ENCODE results near the gene PTPN14. TPM values are rescaled to one million over a fixed set of nuclear protein-coding genes. Genes with fewer than 3 reads are reported as not detected.

PTPN14 gene
- total RNA-seq, 1 experiment from 2014 or later = 39.1 TPM

DNA sequence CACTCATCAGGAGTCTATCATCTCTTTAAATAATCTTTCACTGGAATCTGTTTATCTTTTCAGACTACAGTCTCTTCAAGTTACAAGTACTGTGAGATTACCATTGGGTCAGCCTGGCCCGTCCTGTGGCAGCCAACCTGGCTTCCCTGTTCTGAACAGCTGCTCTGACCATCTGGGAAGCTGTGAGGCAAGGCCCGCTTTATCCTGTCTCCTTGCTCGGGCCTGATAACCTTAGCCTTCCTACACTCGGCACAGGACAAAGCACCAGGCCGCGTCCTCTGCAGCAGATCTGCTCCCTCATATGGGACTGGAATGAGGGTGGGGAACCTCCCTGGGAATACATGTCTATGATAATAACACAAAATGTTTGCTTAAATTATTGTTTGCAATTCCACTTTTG, 113.3 kb downstream of the PTPN14 start:
- H3K9me3 ChIP-seq (replicated peaks) = no peaks in the 10 kb centered on the region
- peaks cover under 1% of the 10 kb centered on the region for H3K4me1 ChIP-seq (replicated peaks)
- H3K36me3 ChIP-seq = peaks cover 12% of the 10 kb centered on the region
- no peak overlapping the region for H3K4me3 ChIP-seq
- H3K27ac ChIP-seq = no peak overlapping the region
- DNase-seq (ENCODE audit: low read depth in 1 of 2, low spot score in 2 of 2) = no peak
- H3K27me3 ChIP-seq (replicated peaks) = no peaks in the 10 kb centered on the region

DNA sequence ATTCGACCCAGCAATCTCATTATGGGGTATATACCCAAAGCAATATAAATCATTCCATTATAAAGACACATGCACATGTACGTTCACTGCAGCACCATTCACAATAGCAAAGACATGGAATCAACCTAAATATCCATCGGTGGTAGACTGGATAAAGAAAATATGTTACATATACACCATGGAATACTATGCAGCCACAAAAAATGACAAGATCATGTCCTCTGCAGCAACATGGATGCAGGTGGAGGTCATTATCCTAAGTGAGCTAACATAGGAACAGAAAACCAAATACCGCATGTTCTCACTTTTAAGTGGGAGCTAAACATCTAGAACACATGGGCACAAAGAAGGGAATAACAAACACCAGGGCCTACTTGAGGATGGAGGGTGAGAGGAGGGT, 115.5 kb downstream of the PTPN14 start:
- Histone ChIP-seq H3K36me3 (peaks cover 20% of the 10 kb centered on the region), H3K27me3 (replicated peaks) (no peaks in the 10 kb centered on the region), H3K27ac (no peak overlapping the region), H3K4me1 (replicated peaks) (no peaks in the 10 kb centered on the region; the same call in 1 of the 2 replicates), H3K4me3 (no peak overlapping the region), H3K9me3 (replicated peaks) (no peaks in the 10 kb centered on the region)
- DNase-seq (ENCODE audit: low read depth in 1 of 2, low spot score in 2 of 2) = no peak

DNA sequence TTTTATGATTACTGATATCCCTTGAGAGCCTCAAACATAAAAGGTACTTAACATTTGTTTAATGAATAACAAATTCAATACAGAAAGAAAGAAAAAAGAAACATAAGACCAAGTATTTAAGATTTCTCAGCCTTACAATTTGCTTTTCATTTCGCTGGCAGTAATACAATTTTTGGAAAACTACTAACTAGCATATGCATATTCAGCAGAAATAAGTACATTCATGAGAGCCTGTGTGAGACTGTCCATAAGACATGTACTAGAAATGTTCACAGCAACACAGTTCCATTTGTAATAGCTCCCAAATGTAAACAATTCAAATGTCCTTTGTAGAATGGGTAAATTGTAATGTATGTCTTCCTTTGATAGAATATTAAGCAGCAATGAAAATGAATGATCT, 119.2 kb downstream of the PTPN14 start:
- no peaks in the 10 kb centered on the region for H3K9me3 ChIP-seq (replicated peaks)
- no peak overlapping the region for H3K4me3 ChIP-seq
- H3K4me1 ChIP-seq (replicated peaks) = peaks cover 34% of the 10 kb centered on the region
- H3K27ac ChIP-seq = no peak overlapping the region
- H3K27me3 ChIP-seq (replicated peaks) = no peaks in the 10 kb centered on the region
- no peak for DNase-seq (ENCODE audit: low read depth in 1 of 2, low spot score in 2 of 2)
- peaks cover 15% of the 10 kb centered on the region for H3K36me3 ChIP-seq

DNA sequence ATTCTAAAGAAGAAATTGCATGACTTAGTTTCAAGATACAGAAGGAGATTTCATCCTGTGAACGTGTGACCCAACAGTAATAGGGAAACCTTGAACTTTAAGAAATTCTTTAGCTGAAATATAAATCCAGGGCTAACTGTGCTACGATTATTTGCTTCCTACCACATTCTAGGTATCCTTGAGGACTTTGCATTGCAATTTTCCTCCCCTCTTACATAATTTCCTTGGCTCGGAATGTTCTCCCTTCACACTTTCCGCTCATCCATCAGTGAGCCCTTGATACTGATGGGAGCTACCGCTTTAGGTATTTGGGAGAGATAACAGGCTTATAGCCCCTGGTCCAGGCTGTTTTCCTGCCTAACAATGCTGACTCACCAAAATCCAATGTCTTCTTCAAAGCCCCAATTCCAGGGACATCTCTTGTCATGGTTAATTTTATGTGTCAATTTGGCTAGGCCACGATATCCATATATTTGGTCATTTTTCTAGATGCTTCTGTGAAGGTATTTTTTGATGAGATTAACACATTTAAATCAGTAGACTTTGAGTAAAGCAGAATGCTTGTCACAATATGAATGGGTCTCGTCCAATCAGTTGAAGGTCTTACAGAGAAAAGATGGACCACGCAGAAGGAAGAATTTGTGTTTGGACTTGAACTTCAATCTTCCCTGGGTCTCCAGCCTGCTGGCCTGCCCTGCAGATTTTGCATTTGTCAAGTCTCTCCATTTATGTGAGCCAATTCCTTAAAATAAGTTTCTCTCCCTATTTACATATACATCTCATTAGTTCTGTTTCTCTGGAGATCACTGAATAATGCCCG, 121.2 kb downstream of the PTPN14 start:
- DNase-seq (ENCODE audit: low read depth in 1 of 2, low spot score in 2 of 2) = no peak
- H3K9me3 ChIP-seq (replicated peaks) = no peaks in the 10 kb centered on the region
- peaks cover 48% of the 10 kb centered on the region for H3K4me1 ChIP-seq (replicated peaks)

DNA sequence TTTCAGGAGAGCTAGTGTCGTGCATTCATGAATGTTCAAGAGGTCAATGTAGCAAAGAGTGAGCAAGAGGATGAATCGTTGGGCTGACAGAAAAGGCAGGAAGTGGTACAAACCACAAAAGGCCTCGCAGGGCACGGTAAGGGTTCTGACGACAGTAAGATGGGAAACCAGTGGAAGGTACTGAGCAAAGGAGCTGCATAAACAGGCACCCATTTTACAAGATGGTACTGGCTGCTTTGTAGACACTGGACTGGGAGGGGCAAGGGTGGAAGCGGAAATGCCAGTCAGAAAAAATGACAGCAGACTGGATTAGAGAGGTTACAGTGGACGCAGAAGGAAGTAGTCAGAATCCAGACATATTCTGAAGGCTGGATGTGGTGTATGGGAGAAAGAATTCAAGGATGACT, 123.5 kb downstream of the PTPN14 start:
- peak overlapping the region; percentile 84 for H3K27ac ChIP-seq
- H3K36me3 ChIP-seq = peaks cover 8% of the 10 kb centered on the region; the same call in 1 of the 2 replicates
- H3K9me3 ChIP-seq (replicated peaks) = no peaks in the 10 kb centered on the region
- no peak overlapping the region for H3K4me3 ChIP-seq
- H3K27me3 ChIP-seq (replicated peaks) = no peaks in the 10 kb centered on the region
- DNase-seq (ENCODE audit: low read depth in 1 of 2, low spot score in 2 of 2) = peak; percentile 93
- H3K4me1 ChIP-seq (replicated peaks) = peaks cover 61% of the 10 kb centered on the region

More for the DNA sequence above, 121.2 kb downstream of the PTPN14 start:
- Histone ChIP-seq H3K4me3 (no peak overlapping the region), H3K27me3 (replicated peaks) (no peaks in the 10 kb centered on the region), H3K27ac (peak overlapping the region; percentile 84), H3K36me3 (peaks cover 10% of the 10 kb centered on the region; the same call in 1 of the 2 replicates)

DNA sequence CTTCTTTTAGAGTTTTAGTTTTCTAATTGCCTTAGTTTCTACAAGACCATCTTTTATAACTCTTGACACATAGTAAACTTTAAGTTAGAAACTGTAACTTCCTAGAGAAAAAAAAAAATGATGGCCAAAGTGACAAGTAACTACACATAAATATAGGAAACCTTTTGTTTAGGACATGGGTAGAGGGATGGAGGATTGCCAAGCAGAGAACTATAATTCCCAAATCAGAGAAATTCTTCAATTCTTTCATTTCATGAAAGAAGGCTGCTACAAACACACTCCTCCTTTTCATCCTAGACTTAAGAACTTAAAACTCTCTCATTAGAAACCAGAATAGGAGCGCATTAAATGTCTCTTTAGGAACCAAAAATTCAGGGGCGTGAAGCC, 125.0 kb downstream of the PTPN14 start:
- 0 out of 2 replicates have a peak overlapping the region, but pooled peaks have one; percentile 4 for H3K27ac ChIP-seq
- H3K36me3 ChIP-seq = peaks cover 5% of the 10 kb centered on the region; the same call in 1 of the 2 replicates
- no peak for DNase-seq (ENCODE audit: low read depth in 1 of 2, low spot score in 2 of 2)
- peaks cover 74% of the 10 kb centered on the region for H3K4me1 ChIP-seq (replicated peaks)
- H3K4me3 ChIP-seq = no peak overlapping the region
- no peaks in the 10 kb centered on the region for H3K9me3 ChIP-seq (replicated peaks)
- H3K27me3 ChIP-seq (replicated peaks) = no peaks in the 10 kb centered on the region

DNA sequence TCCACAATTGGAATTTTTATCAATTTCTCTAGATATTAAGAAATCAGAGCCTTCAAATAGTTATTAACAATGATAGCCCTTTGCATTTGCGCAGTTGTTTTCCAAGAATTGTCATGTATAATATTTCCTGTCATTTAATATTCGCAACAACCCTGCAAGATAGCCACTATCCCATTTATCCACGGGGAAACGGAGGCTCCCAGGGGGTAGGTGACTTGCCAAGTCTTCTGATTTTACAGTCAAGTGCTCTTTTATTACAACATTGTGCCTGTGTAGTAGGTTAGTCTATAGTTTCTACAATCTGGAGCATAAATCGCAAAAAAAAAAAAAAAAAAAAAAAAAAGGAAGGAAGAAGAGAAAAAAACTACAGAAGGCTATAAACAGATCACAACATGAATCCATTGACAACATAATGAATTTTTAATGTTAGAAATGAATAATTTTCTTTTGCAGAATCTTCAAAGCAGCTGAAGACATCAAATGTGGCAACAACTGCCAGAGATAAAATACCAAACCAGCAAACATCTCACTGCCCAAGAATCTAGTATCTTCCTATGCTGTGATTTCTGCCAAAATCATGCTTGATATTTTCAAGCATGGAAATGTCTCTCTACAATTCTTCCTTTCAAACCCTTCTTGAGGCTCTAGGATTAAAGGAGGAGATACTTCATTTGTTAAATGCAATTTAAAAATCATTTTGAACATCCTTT, 125.5 kb downstream of the PTPN14 start:
- DNase-seq (ENCODE audit: low read depth in 1 of 2, low spot score in 2 of 2) = no peak
- Histone ChIP-seq H3K4me3 (no peak overlapping the region), H3K9me3 (replicated peaks) (no peaks in the 10 kb centered on the region), H3K36me3 (no peaks in the 10 kb centered on the region; the same call in 1 of the 2 replicates), H3K27ac (no peak overlapping the region), H3K4me1 (replicated peaks) (peaks cover 79% of the 10 kb centered on the region), H3K27me3 (replicated peaks) (no peaks in the 10 kb centered on the region)

DNA sequence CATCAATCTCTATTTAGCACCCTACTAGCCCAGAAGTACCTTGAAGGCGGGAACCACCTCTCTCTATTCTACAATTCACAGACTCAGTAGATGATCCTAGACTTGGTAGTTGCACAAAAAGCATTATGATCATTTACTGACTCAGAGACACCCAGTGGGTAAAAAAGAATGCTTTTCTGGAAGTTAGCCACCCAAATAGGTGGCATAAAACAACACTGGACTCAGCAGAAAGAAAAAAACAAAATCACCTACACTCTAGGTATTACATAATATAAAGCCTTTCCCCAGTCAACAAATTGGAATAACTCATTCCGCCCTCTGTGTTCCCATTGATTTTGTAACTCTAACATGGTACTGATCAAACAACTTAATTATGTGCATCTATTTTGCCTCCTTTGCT, 126.3 kb downstream of the PTPN14 start:
- no peaks in the 10 kb centered on the region for H3K27me3 ChIP-seq (replicated peaks)
- peaks cover 80% of the 10 kb centered on the region for H3K4me1 ChIP-seq (replicated peaks)
- no peaks in the 10 kb centered on the region for H3K9me3 ChIP-seq (replicated peaks)
- DNase-seq (ENCODE audit: low read depth in 1 of 2, low spot score in 2 of 2) = no peak
- H3K36me3 ChIP-seq = no peaks in the 10 kb centered on the region
- H3K4me3 ChIP-seq = no peak overlapping the region
- no peak overlapping the region for H3K27ac ChIP-seq

DNA sequence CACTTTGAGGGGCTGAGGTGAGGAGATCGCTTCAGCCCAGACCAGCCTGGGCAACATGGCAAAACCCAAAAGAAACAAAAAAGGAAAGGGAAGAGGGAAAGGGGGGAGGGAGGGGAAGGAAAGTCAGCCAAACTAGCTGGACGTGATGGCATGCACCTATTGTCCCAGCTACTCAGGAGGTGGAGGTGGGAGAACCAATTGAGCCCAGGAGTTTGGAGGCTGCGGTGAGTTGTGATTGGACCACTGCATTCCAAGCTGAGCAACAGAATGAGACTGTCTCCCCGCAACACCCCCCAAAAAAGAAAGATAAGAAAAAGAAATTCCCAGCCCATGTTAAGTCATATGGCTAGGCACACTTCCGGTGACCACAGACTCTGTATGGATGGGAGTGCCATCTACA, 128.4 kb downstream of the PTPN14 start:
- Histone ChIP-seq H3K27me3 (replicated peaks) (no peaks in the 10 kb centered on the region), H3K9me3 (replicated peaks) (no peaks in the 10 kb centered on the region), H3K36me3 (no peaks in the 10 kb centered on the region), H3K4me3 (no peak overlapping the region), H3K4me1 (replicated peaks) (peaks cover 80% of the 10 kb centered on the region), H3K27ac (peak overlapping the region; percentile 39; the same call in 1 of the 2 replicates)
- DNase-seq (ENCODE audit: low read depth in 1 of 2, low spot score in 2 of 2) = no peak

DNA sequence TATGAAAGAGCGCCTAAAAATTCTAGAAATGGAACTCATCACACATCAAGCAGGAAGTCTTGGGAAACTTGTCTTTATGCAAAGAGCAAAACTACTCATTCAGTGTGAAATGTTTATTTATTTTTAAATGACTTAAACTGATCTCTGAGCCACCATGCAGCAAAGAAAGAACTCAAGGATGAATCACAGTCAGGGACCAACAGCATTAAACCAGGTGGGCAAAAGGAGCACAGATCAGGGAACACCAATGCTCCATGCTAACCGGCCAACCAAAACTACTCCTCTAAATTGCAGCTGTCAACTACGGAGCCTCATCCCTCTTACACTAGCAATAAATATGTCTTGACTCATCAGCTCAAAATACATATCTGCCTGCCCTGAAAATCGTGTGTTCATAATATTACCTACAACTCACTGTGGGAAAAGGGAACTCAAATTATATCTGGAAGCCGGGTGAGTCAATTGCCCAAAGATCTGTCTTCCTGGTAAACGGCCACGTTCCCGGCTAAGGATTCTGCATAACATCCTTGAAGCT, 129.2 kb downstream of the PTPN14 start:
- Histone ChIP-seq H3K36me3 (no peaks in the 10 kb centered on the region), H3K27ac (peak overlapping the region; percentile 54), H3K4me3 (no peak overlapping the region), H3K27me3 (replicated peaks) (no peaks in the 10 kb centered on the region), H3K9me3 (replicated peaks) (no peaks in the 10 kb centered on the region), H3K4me1 (replicated peaks) (peaks cover 77% of the 10 kb centered on the region)
- peak; percentile 64 to 84 for DNase-seq (ENCODE audit: low read depth in 1 of 2, low spot score in 2 of 2)

DNA sequence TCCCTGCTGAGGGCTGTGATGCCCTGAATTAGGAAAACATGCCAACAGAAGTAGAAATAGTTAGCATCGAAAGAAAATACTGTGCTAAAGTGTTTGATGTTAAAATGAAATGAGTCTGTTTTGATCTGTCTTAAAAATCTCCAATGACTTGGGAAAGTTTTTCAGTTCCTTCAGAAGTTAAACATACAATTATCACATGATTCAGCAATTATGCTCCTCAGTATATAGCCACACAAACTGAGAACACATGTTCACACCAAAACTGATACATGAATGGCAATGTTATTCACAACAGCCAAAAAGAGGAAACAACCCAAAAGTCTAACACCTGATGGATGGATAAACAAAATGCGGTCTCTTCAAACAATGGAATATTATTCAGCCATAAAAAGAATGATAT, 130.6 kb downstream of the PTPN14 start:
- Histone ChIP-seq H3K4me1 (replicated peaks) (peaks cover 76% of the 10 kb centered on the region), H3K36me3 (0 out of 2 replicates have a peak, but pooled peaks cover 5% of the 10 kb centered on the region), H3K27ac (peak overlapping the region; percentile 54), H3K4me3 (no peak overlapping the region), H3K27me3 (replicated peaks) (no peaks in the 10 kb centered on the region), H3K9me3 (replicated peaks) (no peaks in the 10 kb centered on the region)
- DNase-seq (ENCODE audit: low read depth in 1 of 2, low spot score in 2 of 2) = no peak

DNA sequence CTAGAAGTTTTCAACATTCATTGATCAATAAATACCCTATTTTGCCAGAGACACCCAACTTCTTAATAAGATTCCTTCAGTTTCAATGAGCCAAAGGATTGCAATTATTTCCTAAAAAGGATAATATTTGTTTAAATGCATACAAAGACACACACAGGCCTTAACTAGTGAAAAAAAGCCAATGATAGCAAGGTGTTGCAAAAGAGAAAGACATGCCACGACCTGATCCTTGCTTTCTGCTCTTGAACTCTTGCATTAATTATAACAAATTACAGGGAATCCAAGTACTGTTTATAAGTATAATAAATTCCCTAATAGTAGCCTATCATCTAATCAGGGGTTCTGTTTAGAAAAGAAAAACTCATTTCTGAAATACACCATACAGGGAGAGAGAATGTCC, 131.1 kb downstream of the PTPN14 start:
- Histone ChIP-seq H3K36me3 (0 out of 2 replicates have a peak, but pooled peaks cover 5% of the 10 kb centered on the region), H3K27me3 (replicated peaks) (no peaks in the 10 kb centered on the region), H3K4me3 (no peak overlapping the region), H3K9me3 (replicated peaks) (no peaks in the 10 kb centered on the region), H3K4me1 (replicated peaks) (peaks cover 80% of the 10 kb centered on the region), H3K27ac (peak overlapping the region; percentile 54)
- DNase-seq (ENCODE audit: low read depth in 1 of 2, low spot score in 2 of 2) = no peak

DNA sequence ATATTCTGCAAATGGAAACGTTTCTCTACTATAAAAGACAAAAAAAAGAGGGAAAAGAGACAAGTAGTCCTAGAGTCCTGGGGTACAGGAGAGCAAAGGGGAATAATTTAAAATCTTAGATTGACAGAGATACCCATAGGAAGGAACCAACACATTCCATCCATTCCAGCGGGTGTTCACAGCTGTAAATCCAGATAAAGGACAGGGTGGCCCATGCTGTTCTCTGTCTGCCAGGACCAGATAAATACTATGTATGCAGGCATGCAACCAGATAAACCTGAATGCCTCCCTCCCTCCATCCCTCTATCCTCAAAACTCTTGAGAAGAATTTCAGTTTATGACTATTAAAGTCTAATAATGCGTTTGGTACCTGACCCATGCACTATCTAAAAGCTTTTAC, 131.8 kb downstream of the PTPN14 start:
- Histone ChIP-seq H3K27me3 (replicated peaks) (no peaks in the 10 kb centered on the region), H3K4me3 (no peak overlapping the region), H3K9me3 (replicated peaks) (no peaks in the 10 kb centered on the region), H3K36me3 (0 out of 2 replicates have a peak, but pooled peaks cover 5% of the 10 kb centered on the region), H3K4me1 (replicated peaks) (peaks cover 76% of the 10 kb centered on the region), H3K27ac (peak overlapping the region; percentile 54)
- DNase-seq (ENCODE audit: low read depth in 1 of 2, low spot score in 2 of 2) = peak; percentile 52 to 57

DNA sequence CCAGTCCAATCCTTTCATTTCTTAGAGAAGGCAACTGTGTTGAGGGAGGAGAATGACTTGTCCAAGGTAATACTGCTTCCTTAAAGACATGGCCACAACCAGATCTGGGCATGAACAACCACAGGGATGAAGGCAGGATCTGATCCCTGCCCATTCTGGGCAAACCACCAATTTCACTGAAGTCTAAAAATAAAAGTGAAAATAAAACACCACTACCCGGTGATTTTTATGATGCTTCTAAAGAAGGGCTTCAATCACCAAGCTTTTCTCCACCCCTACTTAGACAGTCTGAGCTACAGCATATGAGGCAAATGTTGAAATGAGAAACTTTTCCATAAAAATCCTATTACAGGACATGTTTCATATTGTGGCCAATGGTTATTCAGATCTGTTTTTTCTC, 133.0 kb downstream of the PTPN14 start:
- no peaks in the 10 kb centered on the region for H3K9me3 ChIP-seq (replicated peaks)
- H3K4me1 ChIP-seq (replicated peaks) = peaks cover 70% of the 10 kb centered on the region
- no peak overlapping the region for H3K27ac ChIP-seq
- H3K4me3 ChIP-seq = no peak overlapping the region
- no peak for DNase-seq (ENCODE audit: low read depth in 1 of 2, low spot score in 2 of 2)
- peaks cover 5% of the 10 kb centered on the region; the same call in 1 of the 2 replicates for H3K36me3 ChIP-seq
- H3K27me3 ChIP-seq (replicated peaks) = no peaks in the 10 kb centered on the region

Data from SJSA1 (cell line).